ENCODE measurements around the gene FMN1. TPM values are rescaled to one million over a fixed set of nuclear protein-coding genes. Genes with fewer than 3 reads are reported as not detected.
A peak's percentile ranks its signal among the peaks of the same experiment; 100 is the strongest.

Gene FMN1
- total and polyA plus RNA-seq, 2 of the 8 experiments (the other 6 are each of a cell fraction or from before 2014, with no cell fraction given): 0.27 to 3.7 TPM

- no peak overlapping the region for H4K8ac ChIP-seq (ENCODE audit: extremely low read depth, insufficient read depth, low read length)
- TF ChIP-seq NANOG (IDR thresholded peaks at IDR 0.05; ENCODE audit: insufficient read depth, low read depth, low read length, poor library complexity, severe bottlenecking): no peak
- TF ChIP-seq RXRA (IDR thresholded peaks at IDR 0.05; ENCODE audit: insufficient read depth, low read depth, low read length): no peak
- TF ChIP-seq USF2 (IDR thresholded peaks at IDR 0.05; ENCODE audit: low read length): no peak
- TF ChIP-seq SP4 (IDR thresholded peaks at IDR 0.05; ENCODE audit: low read length): no peak
- TF ChIP-seq KDM4A (IDR thresholded peaks at IDR 0.05; ENCODE audit: low read depth, low read length, severe bottlenecking): no peak
Measured at GRCh38 chr15:33125894-33126537, 68.5 kb downstream of the FMN1 start.

More at GRCh38 chr15:33125894-33126537, 68.5 kb downstream of the FMN1 start:
- ChIA-PET CTCF (ENCODE audit: partially characterized antibody) (interaction anchor here (1.9 kb wide), 1 partner anchor 103 kb away, joined by 4 read pairs; no protein-coding TSS in a partner anchor), POLR2A (ENCODE audit: partially characterized antibody) (no interaction called here)
- H3K18ac ChIP-seq (ENCODE audit: extremely low read depth, low read length): no peak overlapping the region
- peak overlapping the region; percentile 43; the same call in 1 of the 2 replicates for H2AFZ ChIP-seq (ENCODE audit: low read length)
- FAIRE-seq (no peak), DNase-seq (ENCODE audit: low read depth in 1 of 2, low spot score in 2 of 2) (no peak)
- H3K79me2 ChIP-seq (ENCODE audit: control insufficient read depth in 1 of 2, insufficient read depth in 2 of 2, low read length in 2 of 2): no peaks in the 10 kb centered on the region
- no peaks in the 10 kb centered on the region for H4K20me1 ChIP-seq (replicated peaks in 1 of 2; ENCODE audit: control insufficient read depth in 1 of 2, insufficient read depth in 2 of 2, low read length in 2 of 2)
- no peak overlapping the region for H2AK5ac ChIP-seq (ENCODE audit: low read depth, low read length)
- no peak overlapping the region for H3K9ac ChIP-seq (replicated peaks in 1 of 4; ENCODE audit: extremely low read depth in 1 of 4, low read depth in 3 of 4, low read length in 3 of 4)
- H4K91ac ChIP-seq (replicated peaks; ENCODE audit: insufficient read length, low read length): no peak overlapping the region
- H3K9me3 ChIP-seq (ENCODE audit: insufficient read depth in 2 of 2, low read depth in 1 of 2, low read length in 1 of 2): 0 out of 4 replicates have a peak, but pooled peaks cover 0 to 2% of the 10 kb centered on the region in 2 experiments
- 88% methylated on average over 7 of the region's 7 CpGs; no CpG with 5 or more reads in 1 of the 2 experiments for WGBS, 2 experiments (ENCODE audit: extremely low coverage in 1 of 2, insufficient coverage in 1 of 2, insufficient read length in 1 of 2, insufficient replicate concordance in 2 of 2, low coverage in 1 of 2, low lambda C conversion rate in 2 of 2, missing lambda C conversion rate in 1 of 2)
- H3K4me1 ChIP-seq (replicated peaks in 1 of 4; ENCODE audit: control insufficient read depth in 3 of 4, insufficient read depth in 4 of 4, low read length in 3 of 4): no peaks in the 10 kb centered on the region; a peak in 3 of 7 replicates
- no peak overlapping the region for H2BK20ac ChIP-seq (ENCODE audit: low read length)
- H3K27ac ChIP-seq (ENCODE audit: low read depth, low read length): no peak overlapping the region
- H4K5ac ChIP-seq (ENCODE audit: insufficient read length, low read depth, low read length): no peak overlapping the region
- H2BK120ac ChIP-seq (replicated peaks; ENCODE audit: low read depth, low read length): no peak overlapping the region
- no peak overlapping the region for H3K4me3 ChIP-seq (ENCODE audit: extremely low read depth in 1 of 4, insufficient read depth in 2 of 4, low read depth in 3 of 4, low read length in 4 of 4)
- H3K23ac ChIP-seq (ENCODE audit: insufficient read length): no peak overlapping the region
- no peak overlapping the region for H3K56ac ChIP-seq (replicated peaks; ENCODE audit: insufficient read length, low read depth, low read length)
- no peaks in the 10 kb centered on the region for H3K23me2 ChIP-seq (ENCODE audit: low read depth, low read length)
- no peak overlapping the region for H3K4me2 ChIP-seq (ENCODE audit: insufficient read depth in 1 of 2, low read depth in 2 of 2, low read length in 2 of 2)
- H2BK15ac ChIP-seq (ENCODE audit: low read length): no peak overlapping the region
- H2BK12ac ChIP-seq (ENCODE audit: low read depth, low read length): no peak overlapping the region; the same call in 1 of the 2 replicates
- no peaks in the 10 kb centered on the region for H3K79me1 ChIP-seq (ENCODE audit: low read depth, low read length)
- no peak overlapping the region for H3K4ac ChIP-seq (replicated peaks; ENCODE audit: insufficient read length, low read depth, low read length)
- H2BK5ac ChIP-seq (ENCODE audit: low read depth, low read length): no peak overlapping the region
- H3K36me3 ChIP-seq (ENCODE audit: control insufficient read depth in 2 of 4, insufficient read depth in 4 of 4, low read length in 3 of 4): no peaks in the 10 kb centered on the region
- no peak overlapping the region for H3K14ac ChIP-seq (ENCODE audit: insufficient read length)
- H3K27me3 ChIP-seq (replicated peaks in 1 of 4; ENCODE audit: control insufficient read depth in 3 of 4, extremely low read depth in 1 of 4, insufficient read depth in 3 of 4, low read length in 3 of 4): no peaks in the 10 kb centered on the region; a peak in 1 of 7 replicates
